GM12878 (cell line): ENCODE results near the gene PRR5. TPM values are rescaled to one million over a fixed set of nuclear protein-coding genes. Genes with fewer than 3 reads are reported as not detected.

Source experiments
- ATAC-seq: fragments of 200-7000 bp; cut with Tn5 transposase; 3 replicates; pipeline ENCODE4 v1.9.1; 2020; ENCODE audit warnings: mild to moderate bottlenecking, moderate library complexity
- BruUV-seq: library from RNA; stranded (reverse); fragments of 400-500 nt; replicated peaks from 2 replicates; lab custom pipeline; 2021; lab: Mats Ljungman, UMichigan
- CTCF ChIA-PET: fragments of 300-600 bp; sonication (Branson Sonifier 250); formaldehyde crosslinking; extraction: SDS; loops from one replicate; lab custom pipeline; 2021; ENCODE audit warnings: inconsistent platforms; lab: Yijun Ruan, JAX
- POLR2A ChIA-PET: fragments of 350-600 bp; formaldehyde crosslinking; extraction: SDS; loops from one replicate; lab custom pipeline; 2021; ENCODE audit warnings: inconsistent platforms; lab: Charles Lee
- RAD21 ChIA-PET: fragments of 300-600 bp; sonication (Branson Sonifier 250); formaldehyde crosslinking; loops from one replicate; lab custom pipeline; 2023; ENCODE audit warnings: antibody characterized with exemption; ENCODE audit not compliant: unreplicated experiment; lab: Charles Lee
- SMC1A ChIA-PET: fragments of 300-600 bp; sonication (Branson Sonifier 250); formaldehyde crosslinking; loops from one replicate; lab custom pipeline; 2023; ENCODE audit not compliant: unreplicated experiment, uncharacterized antibody; lab: Charles Lee
- DNase-seq: peaks from one replicate; pipeline ENCODE4 v3.0.0-alpha.2; 2011; ENCODE audit warnings: low read depth, low spot score
- FAIRE-seq: peaks from 3 replicates; lab custom pipeline; 2011; peaks lifted over from hg19 to GRCh38; lab: Jason Lieb, UNC
- H2AFZ ChIP-seq: 2 replicates; pipeline ENCODE4 v1.6.0; 2011; ENCODE audit warnings: low read depth, low read length, control low read depth; ENCODE audit not compliant: control insufficient read depth
- H3K27ac ChIP-seq: 2 replicates; pipeline ENCODE4 v1.5.1; 2011; ENCODE audit warnings: control low read depth; ENCODE audit not compliant: control insufficient read depth, insufficient read depth
- H3K27me3 ChIP-seq, 2 experiments: replicated peaks in 1 of 2; 2 replicates each; pipeline versions ENCODE4 v1.6.0 to v1.6.1; 2011; ENCODE audit warnings: low read length in 1 of 2; ENCODE audit not compliant: control insufficient read depth in 2 of 2, insufficient read depth in 2 of 2
- H3K36me3 ChIP-seq, 2 experiments: 2 replicates each; pipeline ENCODE4 v1.5.1; 2011; ENCODE audit warnings: low read length in 1 of 2; ENCODE audit not compliant: control insufficient read depth in 2 of 2, insufficient read depth in 2 of 2
- H3K4me1 ChIP-seq: 2 replicates; pipeline ENCODE4 v1.6.1; 2011; ENCODE audit warnings: mild to moderate bottlenecking, low read length, moderate library complexity, mixed read lengths; ENCODE audit not compliant: control insufficient read depth, insufficient read depth
- H3K4me2 ChIP-seq: 2 replicates; pipeline ENCODE4 v1.6.0; 2011; ENCODE audit warnings: control low read depth; ENCODE audit not compliant: control insufficient read depth, insufficient read depth
- H3K4me3 ChIP-seq: fragments of 200-600 bp; sonication (generic); 2 replicates; pipeline ENCODE4 v1.5.1; 2016
- H3K79me2 ChIP-seq: 2 replicates; pipeline ENCODE4 v1.6.0; 2011; ENCODE audit warnings: low read length; ENCODE audit not compliant: control insufficient read depth, insufficient read depth
- H3K9ac ChIP-seq: 2 replicates; pipeline ENCODE4 v1.8.0; 2011; ENCODE audit warnings: low read length, control low read depth, mixed read lengths; ENCODE audit not compliant: control insufficient read depth, insufficient read depth
- H3K9me3 ChIP-seq: replicated peaks from 3 replicates; pipeline ENCODE4 v1.5.1; 2011; ENCODE audit warnings: mild to moderate bottlenecking, low read length; ENCODE audit not compliant: control insufficient read depth, insufficient read depth
- H4K20me1 ChIP-seq: 2 replicates; pipeline ENCODE4 v1.6.0; 2011; ENCODE audit not compliant: control insufficient read depth, insufficient read depth
- ASH2L ChIP-seq: fragments of 300-600, 200-600 bp; sonication (generic); IDR thresholded peaks from 2 replicates; pipeline ENCODE4 v1.6.1; 2017; ENCODE audit warnings: low read depth, mild to moderate bottlenecking, borderline replicate concordance
- BHLHE40 ChIP-seq, 2 experiments: fragments of 450-650 bp in 1 of 2; IDR thresholded peaks; 2 replicates each; pipeline ENCODE4 v1.6.1; 2011 to 2017; ENCODE audit warnings: low read depth in 2 of 2, borderline replicate concordance in 1 of 2, improper control_type of control experiment in 1 of 2, low read length in 1 of 2, mild to moderate bottlenecking in 1 of 2
- BRCA1 ChIP-seq: IDR thresholded peaks from 2 replicates; pipeline ENCODE4 v1.6.1; 2011; ENCODE audit warnings: low read depth, low read length, improper control_type of control experiment
- CREM ChIP-seq: IDR thresholded peaks from 2 replicates; pipeline ENCODE4 v1.6.1; 2014; ENCODE audit warnings: antibody characterized with exemption, low read depth
- HDAC6 ChIP-seq: fragments of 200-600 bp; sonication (generic); IDR thresholded peaks from one replicate; pipeline ENCODE4 v1.8.0; 2017; ENCODE audit warnings: antibody characterized with exemption; ENCODE audit not compliant: unreplicated experiment
- IRF5 ChIP-seq: fragments of 450-650 bp; IDR thresholded peaks from 2 replicates; pipeline ENCODE4 v1.6.1; 2017; ENCODE audit warnings: borderline replicate concordance
- MAX ChIP-seq: IDR thresholded peaks from 2 replicates; pipeline ENCODE4 v1.6.1; 2012; ENCODE audit warnings: low read depth, low read length, improper control_type of control experiment
- MEF2A ChIP-seq: IDR thresholded peaks from 2 replicates; pipeline ENCODE4 v1.6.1; 2011; ENCODE audit warnings: low read depth, mild to moderate bottlenecking, low read length, moderate library complexity; ENCODE audit not compliant: insufficient read depth
- NR2C2 ChIP-seq: IDR thresholded peaks from 2 replicates; pipeline ENCODE4 v1.6.1; 2011; ENCODE audit warnings: borderline replicate concordance, low read depth; ENCODE audit not compliant: control insufficient read depth, insufficient read length
- NR2F1 ChIP-seq: fragments of 450-650 bp; conservative IDR thresholded peaks from 2 replicates; pipeline ENCODE4 v1.6.1; 2017; ENCODE audit warnings: mild to moderate bottlenecking
- POLR2A ChIP-seq: IDR thresholded peaks from 2 replicates; pipeline ENCODE4 v1.6.1; 2011; ENCODE audit warnings: low read depth, mild to moderate bottlenecking, low read length
- POLR2AphosphoS2 ChIP-seq: IDR thresholded peaks from 2 replicates; pipeline ENCODE4 v1.6.1; 2011; ENCODE audit warnings: low read depth, mild to moderate bottlenecking, low read length, improper control_type of control experiment, moderate library complexity
- RUNX3 ChIP-seq: IDR thresholded peaks from 2 replicates; pipeline ENCODE4 v1.6.1; 2012; ENCODE audit warnings: low read length, inconsistent platforms
- TARDBP ChIP-seq: IDR thresholded peaks from 2 replicates; pipeline ENCODE4 v1.6.1; 2016; ENCODE audit warnings: borderline replicate concordance
- TCF12 ChIP-seq: IDR thresholded peaks from 2 replicates; pipeline ENCODE4 v1.6.1; 2011; ENCODE audit warnings: low read depth, mild to moderate bottlenecking, low read length
- ZNF207 ChIP-seq: fragments of 450-650 bp; IDR thresholded peaks from 2 replicates; pipeline ENCODE4 v1.6.1; 2014; ENCODE audit warnings: antibody characterized with exemption, mild to moderate bottlenecking, borderline replicate concordance
- ZSCAN29 ChIP-seq: fragments of 450-650 bp; IDR thresholded peaks from 2 replicates; pipeline ENCODE4 v1.6.1; 2017; ENCODE audit warnings: mild to moderate bottlenecking, moderate library complexity
- WGBS: methylation state at CpG from one replicate; pipeline ENCODE4 v1.1.6; 2016; ENCODE audit warnings: low lambda C conversion rate; ENCODE audit not compliant: insufficient replicate concordance, insufficient coverage; ENCODE audit errors: missing lambda C conversion rate; 5-methylcytosine and 5-hydroxymethylcytosine counted together
- in situ Hi-C: fragments of 300-500 bp; cut with MboI; formaldehyde crosslinking; loops from 9 replicates; pipeline ENCODE4 v1.14.3; 2018; ENCODE audit warnings: mixed read lengths
- intact Hi-C: fragments of 100-400 bp; cut with micrococcal nuclease; formaldehyde crosslinking; loops from one replicate; pipeline ENCODE4 v1.14.2; 2022; ENCODE audit not compliant: unreplicated experiment
- polyA plus RNA-seq, 11 experiments: library from polyadenylated mRNA; depleted of rRNA in 4 of 11; unstranded in 6 of 11; stranded (reverse) in 5 of 11; fragments of >200 nt; fragmentation: Nextera tagmentation in 4 of 11; fragmentation: Illumina TruSeq in 1 of 11; extraction: Ambion mirVana in 4 of 11; extraction: Trizol in 1 of 11; gene quantifications; 1 replicate in 1 of 11; 2 replicates in 10 of 11; pipeline versions ENCODE4 v1.2.1 to v1.2.3, GENCODE V29; 2011 to 2016; ENCODE audit warnings: inconsistent platforms in 2 of 11, missing spikeins in 2 of 11, low read depth in 1 of 11
- total RNA-seq, 4 experiments: library from RNA; depleted of rRNA in 3 of 4; stranded (reverse); fragments of >200 nt in 3 of 4; fragmentation: Illumina TruSeq in 1 of 4; extraction: Trizol in 1 of 4; gene quantifications; 2 replicates each; pipeline versions ENCODE4 v1.2.1 to v1.2.3, GENCODE V29; 2013 to 2021

PRR5 gene
- total and polyA plus RNA-seq, 10 of the 15 experiments (the other 5 are each of a cell fraction or from before 2014, with no cell fraction given) = 0.03 to 9.4 (median 1.5) TPM

- ChIA-PET CTCF (interaction anchor here (0.6 to 1.6 kb wide), 2 partner anchors 11 to 26 kb away, joined by 3 to 6 read pairs; no protein-coding TSS in a partner anchor), POLR2A (no interaction called here), RAD21 (no interaction called here), SMC1A (no interaction called here)
- no peaks in the 10 kb centered on the region for H3K79me2 ChIP-seq
- H3K36me3 ChIP-seq = no peaks in the 10 kb centered on the region; a peak in 1 of 4 replicates
- in situ Hi-C loops = no loop called here
- no peaks in the 10 kb centered on the region for H3K27me3 ChIP-seq
- no peaks in the 10 kb centered on the region for H3K4me1 ChIP-seq
- intact Hi-C loops = no loop called here
- no peak for ATAC-seq
- H3K9ac ChIP-seq = no peak overlapping the region
- H4K20me1 ChIP-seq = no peaks in the 10 kb centered on the region
- no peak for FAIRE-seq
- 48% methylated on average over 6 of the region's 6 CpGs for WGBS
- BruUV-seq = no TSS peak
- no peak overlapping the region for H3K4me2 ChIP-seq
- no peak overlapping the region for H2AFZ ChIP-seq
- no peak overlapping the region for H3K27ac ChIP-seq
- H3K9me3 ChIP-seq = no peaks in the 10 kb centered on the region
- DNase-seq = no peak
- H3K4me3 ChIP-seq = no peak overlapping the region
- TF ChIP-seq POLR2A (no peak), BRCA1 (no peak), BHLHE40 (IDR thresholded peaks at IDR 0.05; ENCODE audit: borderline replicate concordance in 1 of 2, low read depth in 2 of 2, low read length in 1 of 2) (no peak), TARDBP (no peak), RUNX3 (no peak), POLR2AphosphoS2 (no peak), IRF5 (no peak), NR2C2 (no peak), TCF12 (no peak), ASH2L (no peak), HDAC6 (no peak), NR2F1 (no peak), MAX (no peak), CREM (no peak), ZSCAN29 (no peak), ZNF207 (no peak), MEF2A (no peak)
Measured at GRCh38 chr22:44724416-44724815, 22.4 kb downstream of the PRR5 start.
